CD4-positive, alpha-beta memory T cell (primary cell): ENCODE data around the gene KLHL3. TPM values are rescaled to one million over a fixed set of nuclear protein-coding genes. Genes with fewer than 3 reads are reported as not detected.
A peak's percentile ranks its signal among the peaks of the same experiment; 100 is the strongest.

ENCODE experiments used
- CTCF ChIA-PET: fragments of 350-600 bp; sonication (Branson Sonifier 250); formaldehyde crosslinking; loops from one replicate; lab custom pipeline; 2021; ENCODE audit warnings: inconsistent platforms; ENCODE audit not compliant: partially characterized antibody; lab: Charles Lee
- POLR2A ChIA-PET: fragments of 350-600 bp; sonication (Branson Sonifier 250); formaldehyde crosslinking; loops from one replicate; lab custom pipeline; 2021; ENCODE audit not compliant: partially characterized antibody; lab: Charles Lee
- DNase-seq, 5 donors: peaks; one replicate each; pipeline versions ENCODE4 v3.0.0 to v3.0.0-alpha.2; 2020 to 2022; ENCODE audit warnings: mixed read lengths in 1 of 5
- H3K27ac ChIP-seq: one replicate; pipeline ENCODE4 v1.7.0; 2013; ENCODE audit warnings: low read depth, low read length
- H3K27me3 ChIP-seq: 2 replicates; pipeline ENCODE4 v1.7.0; 2013; ENCODE audit warnings: mild to moderate bottlenecking, low read length, moderate library complexity; ENCODE audit not compliant: insufficient read depth
- H3K36me3 ChIP-seq: 2 replicates; pipeline ENCODE4 v1.7.0; 2013; ENCODE audit warnings: mild to moderate bottlenecking, low read length, moderate library complexity; ENCODE audit not compliant: insufficient read depth
- H3K4me1 ChIP-seq: 2 replicates; pipeline ENCODE4 v1.7.0; 2013; ENCODE audit warnings: mild to moderate bottlenecking, low read length, moderate library complexity; ENCODE audit not compliant: insufficient read depth
- H3K4me3 ChIP-seq, 2 donors: one replicate each; pipeline ENCODE4 v1.7.0; 2013; ENCODE audit warnings: low read length in 2 of 2, mild to moderate bottlenecking in 1 of 2
- H3K9me3 ChIP-seq, 2 donors: one replicate each; pipeline ENCODE4 v1.7.0; 2013; ENCODE audit warnings: low read length in 2 of 2, control low read depth in 1 of 2; ENCODE audit not compliant: control insufficient read depth in 1 of 2
- H3K27ac Mint-ChIP-seq, 7 donors: one replicate each; pipeline ENCODE4 v1.8.0; 2020 to 2021; ENCODE audit warnings: mixed read lengths in 7 of 7, mild to moderate bottlenecking in 6 of 7, inconsistent platforms in 3 of 7, moderate library complexity in 3 of 7
- H3K27me3 Mint-ChIP-seq, 2 donors: one replicate each; pipeline ENCODE4 v1.8.0; 2020 to 2021; ENCODE audit warnings: mixed read lengths in 2 of 2
- H3K36me3 Mint-ChIP-seq, 2 donors: one replicate each; pipeline ENCODE4 v1.8.0; 2020 to 2021; ENCODE audit warnings: mixed read lengths in 2 of 2, inconsistent platforms in 1 of 2, mild to moderate bottlenecking in 1 of 2
- H3K4me1 Mint-ChIP-seq, 4 donors: one replicate each; pipeline ENCODE4 v1.8.0; 2020 to 2021; ENCODE audit warnings: mixed read lengths in 4 of 4, mild to moderate bottlenecking in 1 of 4
- H3K4me3 Mint-ChIP-seq, 8 donors: one replicate each; pipeline ENCODE4 v1.8.0; 2020 to 2021; ENCODE audit warnings: mixed read lengths in 8 of 8, mild to moderate bottlenecking in 7 of 8, moderate library complexity in 6 of 8, inconsistent platforms in 3 of 8
- H3K9me3 Mint-ChIP-seq, 8 donors: one replicate each; pipeline ENCODE4 v1.8.0; 2020 to 2021; ENCODE audit warnings: mixed read lengths in 8 of 8, mild to moderate bottlenecking in 5 of 8, inconsistent platforms in 3 of 8, moderate library complexity in 1 of 8
- intact Hi-C: fragments of 100-400 bp; cut with micrococcal nuclease; formaldehyde crosslinking; loops from one replicate; pipeline ENCODE4 v1.15.1; 2023
- polyA plus RNA-seq, 2 donors: library from polyadenylated mRNA; unstranded; fragments of 300-500 nt; fragmentation: Illumina TruSeq; gene quantifications; one replicate each; pipeline ENCODE4 v1.2.3, GENCODE V29; 2021
- total RNA-seq, 2 experiments: library from RNA; stranded (reverse); gene quantifications; one replicate each; pipeline ENCODE4 v1.2.3, GENCODE V29; 2021

KLHL3 gene
- total and polyA plus RNA-seq, 4 experiments from 2014 or later, result 2.2 to 25.9 (median 12.5) TPM

- POLR2A ChIA-PET, result no interaction called here
- Mint-ChIP-seq H3K27me3 (no peaks in the 10 kb centered on the region), H3K36me3 (peaks cover 39 to 64% of the 10 kb centered on the region in 2 donors), H3K9me3 (peaks cover 0 to 5% (median 0%) of the 10 kb centered on the region in 8 donors), H3K27ac (peak overlapping the region in 2 of 7 donors; percentile 42 to 49), H3K4me1 (peaks cover 0 to 11% (median 3%) of the 10 kb centered on the region in 4 donors), H3K4me3 (no peak overlapping the region)
- Histone ChIP-seq H3K9me3 (no peaks in the 10 kb centered on the region), H3K27ac (no peak overlapping the region), H3K36me3 (peaks cover 3% of the 10 kb centered on the region), H3K4me3 (no peak overlapping the region), H3K27me3 (no peaks in the 10 kb centered on the region), H3K4me1 (no peaks in the 10 kb centered on the region)
- intact Hi-C loops, result no loop called here
- DNase-seq, result no peak
- CTCF ChIA-PET, result no interaction called here
Measured at GRCh38 chr5:137705106-137705505, 30.8 kb downstream of the KLHL3 start.

- Histone ChIP-seq H3K9me3 (no peaks in the 10 kb centered on the region), H3K36me3 (peaks cover 3% of the 10 kb centered on the region), H3K4me1 (no peaks in the 10 kb centered on the region), H3K4me3 (no peak overlapping the region), H3K27me3 (no peaks in the 10 kb centered on the region), H3K27ac (no peak overlapping the region)
- POLR2A ChIA-PET, result no interaction called here
- H3K9me3 Mint-ChIP-seq, result peaks cover 0 to 5% (median 0%) of the 10 kb centered on the region in 8 donors
- no peak for DNase-seq
- H3K27me3 Mint-ChIP-seq, result no peaks in the 10 kb centered on the region
- H3K27ac Mint-ChIP-seq, result peak overlapping the region in 2 of 7 donors; percentile 14 to 37
- H3K4me3 Mint-ChIP-seq, result no peak overlapping the region
- peaks cover 33 to 51% of the 10 kb centered on the region in 2 donors for H3K36me3 Mint-ChIP-seq
- CTCF ChIA-PET, result no interaction called here
- intact Hi-C loops, result no loop called here
- H3K4me1 Mint-ChIP-seq, result peaks cover 5 to 20% (median 8%) of the 10 kb centered on the region in 4 donors
Measured at GRCh38 chr5:137703565-137703964, 32.3 kb downstream of the KLHL3 start.

GRCh38 chr5:137700282-137700680, 35.6 kb downstream of the KLHL3 start:
- POLR2A ChIA-PET, result no interaction called here
- DNase-seq, result no peak
- Mint-ChIP-seq H3K9me3 (peaks cover 0 to 4% (median 0%) of the 10 kb centered on the region in 8 donors), H3K27me3 (no peaks in the 10 kb centered on the region), H3K27ac (peak overlapping the region in 3 of 7 donors; percentile 9 to 43 (median 28)), H3K36me3 (peaks cover 18 to 35% of the 10 kb centered on the region in 2 donors), H3K4me1 (peaks cover 21 to 51% (median 35%) of the 10 kb centered on the region in 4 donors), H3K4me3 (no peak overlapping the region)
- H3K4me3 ChIP-seq, result no peak overlapping the region
- H3K27me3 ChIP-seq, result no peaks in the 10 kb centered on the region
- CTCF ChIA-PET, result interaction anchor here (3.6 to 11.4 kb wide), 2 partner anchors 38 to 40 kb away, joined by 23 to 186 read pairs; partner anchors contain the start of gene KLHL3
- H3K4me1 ChIP-seq, result peaks cover 27% of the 10 kb centered on the region
- intact Hi-C loops, result no loop called here
- no peaks in the 10 kb centered on the region for H3K9me3 ChIP-seq
- H3K36me3 ChIP-seq, result no peaks in the 10 kb centered on the region
- no peak overlapping the region for H3K27ac ChIP-seq

- intact Hi-C loops, result no loop called here
- H3K27ac ChIP-seq, result no peak overlapping the region
- Mint-ChIP-seq H3K36me3 (peaks cover 18 to 34% of the 10 kb centered on the region in 2 donors), H3K4me1 (peaks cover 27 to 58% (median 41%) of the 10 kb centered on the region in 4 donors), H3K4me3 (no peak overlapping the region), H3K9me3 (peaks cover 0 to 2% (median 0%) of the 10 kb centered on the region in 8 donors), H3K27me3 (no peaks in the 10 kb centered on the region), H3K27ac (peak overlapping the region in 6 of 7 donors; percentile 0 to 67 (median 48))
- H3K36me3 ChIP-seq, result no peaks in the 10 kb centered on the region
- H3K4me1 ChIP-seq, result peaks cover 34% of the 10 kb centered on the region
- no peak for DNase-seq
- no peaks in the 10 kb centered on the region for H3K27me3 ChIP-seq
- H3K4me3 ChIP-seq, result no peak overlapping the region
- POLR2A ChIA-PET, result interaction anchor here (1.3 to 4.4 kb wide), 3 partner anchors 22 to 39 kb away, joined by 3 to 48 read pairs (median 3); partner anchors contain the start of gene KLHL3
- CTCF ChIA-PET, result interaction anchor here (1.3 to 11.4 kb wide), 3 partner anchors 13 to 39 kb away, joined by 4 to 186 read pairs (median 23); partner anchors contain the start of gene KLHL3
- H3K9me3 ChIP-seq, result no peaks in the 10 kb centered on the region
Measured at GRCh38 chr5:137699336-137700281, 36.3 kb downstream of the KLHL3 start.

- no peaks in the 10 kb centered on the region for H3K27me3 ChIP-seq
- H3K36me3 ChIP-seq, result no peaks in the 10 kb centered on the region
- Mint-ChIP-seq H3K9me3 (peaks cover 0 to 2% (median 0%) of the 10 kb centered on the region in 8 donors), H3K27me3 (no peaks in the 10 kb centered on the region), H3K4me1 (peaks cover 34 to 68% (median 56%) of the 10 kb centered on the region in 4 donors), H3K27ac (peak overlapping the region; percentile 73 to 96 (median 90)), H3K36me3 (peaks cover 18 to 24% of the 10 kb centered on the region in 2 donors), H3K4me3 (peak overlapping the region in 6 of 8 donors; percentile 47 to 89 (median 74))
- CTCF ChIA-PET, result interaction anchor here (0.8 to 11.4 kb wide), 9 partner anchors 14 to 67 kb away, joined by 3 to 186 read pairs (median 7); partner anchors contain the start of genes HNRNPA0 and KLHL3
- DNase-seq, result no peak
- H3K4me1 ChIP-seq, result peaks cover 47% of the 10 kb centered on the region
- no peaks in the 10 kb centered on the region for H3K9me3 ChIP-seq
- H3K4me3 ChIP-seq, result no peak overlapping the region
- POLR2A ChIA-PET, result interaction anchor here (1.0 to 6.6 kb wide), 7 partner anchors 10 to 58 kb away, joined by 3 to 64 read pairs (median 13); partner anchors contain the start of genes HNRNPA0 and KLHL3
- H3K27ac ChIP-seq, result peak overlapping the region; percentile 4
- intact Hi-C loops, result loop anchor here (1.0 to 2.0 kb wide), 2 partner anchors 36 to 39 kb away; no protein-coding TSS in a partner anchor
Measured at GRCh38 chr5:137696481-137696880, 39.4 kb downstream of the KLHL3 start.

GRCh38 chr5:137695651-137696428, 40.0 kb downstream of the KLHL3 start:
- ChIA-PET CTCF (interaction anchor here (0.7 to 11.4 kb wide), 13 partner anchors 10 to 83 kb away, joined by 3 to 186 read pairs (median 7); partner anchors contain the start of genes HNRNPA0 and KLHL3), POLR2A (interaction anchor here (0.7 to 6.6 kb wide), 15 partner anchors 10 to 743 kb away, joined by 3 to 64 read pairs (median 4); partner anchors contain the start of genes HNRNPA0, KLHL3 and REEP2)
- no peaks in the 10 kb centered on the region for H3K27me3 ChIP-seq
- peak overlapping the region; percentile 69 to 89 (median 81) for H3K4me3 Mint-ChIP-seq
- H3K4me1 Mint-ChIP-seq, result peaks cover 34 to 68% (median 56%) of the 10 kb centered on the region in 4 donors
- H3K4me3 ChIP-seq, result peak overlapping the region in 1 of 2 donors; percentile 9
- no peaks in the 10 kb centered on the region for H3K9me3 ChIP-seq
- peak; percentile 42 to 66 (median 52) for DNase-seq
- intact Hi-C loops, result loop anchor here (1.0 to 2.0 kb wide), 2 partner anchors 35 to 39 kb away; no protein-coding TSS in a partner anchor
- peaks cover 22 to 29% of the 10 kb centered on the region in 2 donors for H3K36me3 Mint-ChIP-seq
- H3K27me3 Mint-ChIP-seq, result no peaks in the 10 kb centered on the region
- peak overlapping the region; percentile 86 to 96 (median 92) for H3K27ac Mint-ChIP-seq
- H3K4me1 ChIP-seq, result peaks cover 47% of the 10 kb centered on the region
- peak overlapping the region; percentile 4 for H3K27ac ChIP-seq
- H3K36me3 ChIP-seq, result no peaks in the 10 kb centered on the region
- peaks cover 0 to 2% (median 0%) of the 10 kb centered on the region in 8 donors for H3K9me3 Mint-ChIP-seq
